Measurements from ENCODE around the gene NPB.

Gene NPB

GRCh38 chr17:81939218-81939617 is 37.2 kb downstream of the NPB start:
- peaks cover 2% of the 10 kb centered on the region; the same call in 1 of the 2 replicates for H3K4me1 ChIP-seq (ENCODE audit: control insufficient read depth, insufficient read depth, low read length)
- CTCF ChIA-PET: interaction anchor here (1.0 to 1.1 kb wide), 2 partner anchors 11 to 20 kb away, joined by 3 to 4 read pairs; no protein-coding TSS in a partner anchor
- no peak overlapping the region for H3K4me3 ChIP-seq (ENCODE audit: low read depth, low read length)

More at GRCh38 chr17:81939218-81939617, 37.2 kb downstream of the NPB start:
- Histone ChIP-seq H3K9me3 (ENCODE audit: control insufficient read depth, insufficient read depth, low read depth, low read length) (no peaks in the 10 kb centered on the region), H3K27ac (ENCODE audit: extremely low read depth, low read depth, low read length) (no peak overlapping the region), H3K36me3 (ENCODE audit: control insufficient read depth in 2 of 2, insufficient read depth in 1 of 2, low read length in 2 of 2) (peaks cover 0 to 10% of the 10 kb centered on the region in 2 experiments; a peak in 1 of 3 replicates)
- POLR2A ChIA-PET: no interaction called here
- no peak for TF ChIP-seq KLF17 (tag by site-specific recombination; IDR thresholded peaks at IDR 0.05)
- TF ChIP-seq KLF8 (tag by site-specific recombination; IDR thresholded peaks at IDR 0.05): no peak
- TF ChIP-seq ZNF366 (tag by site-specific recombination; conservative IDR thresholded peaks at IDR 0.05): no peak
- no peak for TF ChIP-seq ZNF785 (tag by site-specific recombination; IDR thresholded peaks at IDR 0.05)
- no peak for TF ChIP-seq EGR2 (tag by site-specific recombination; IDR thresholded peaks at IDR 0.05; ENCODE audit: low read depth)
- no peak for TF ChIP-seq ZNF830 (tag by site-specific recombination; IDR thresholded peaks at IDR 0.05; ENCODE audit: low read depth)
- TF ChIP-seq KLF1 (tag by site-specific recombination; IDR thresholded peaks at IDR 0.05): no peak
- no peak for TF ChIP-seq ZNF560 (tag by site-specific recombination; IDR thresholded peaks at IDR 0.05; ENCODE audit: borderline replicate concordance)
- TF ChIP-seq ZNF184 (tag by site-specific recombination; IDR thresholded peaks at IDR 0.05): no peak
- no peak for TF ChIP-seq ZNF280D (tag by site-specific recombination; IDR thresholded peaks at IDR 0.05)
- TF ChIP-seq ZNF571 (tag by site-specific recombination; IDR thresholded peaks at IDR 0.05): no peak
- TF ChIP-seq ZNF24 (tag by site-specific recombination; IDR thresholded peaks at IDR 0.05): no peak
- TF ChIP-seq PRDM1 (tag by site-specific recombination; IDR thresholded peaks at IDR 0.05): no peak
- TF ChIP-seq ZNF426 (tag by site-specific recombination; IDR thresholded peaks at IDR 0.05): no peak
- TF ChIP-seq ZNF513 (tag by site-specific recombination; IDR thresholded peaks at IDR 0.05): no peak
- no peak for TF ChIP-seq PRDM2 (tag by site-specific recombination; IDR thresholded peaks at IDR 0.05; ENCODE audit: borderline replicate concordance)
